Measurements from ENCODE around the gene LDLRAP1. TPM values are rescaled to one million over a fixed set of nuclear protein-coding genes. Genes with fewer than 3 reads are reported as not detected.

LDLRAP1 gene
- total RNA-seq, 2 experiments from 2014 or later = 11.9 to 14.8 TPM

- ChIA-PET CTCF (interaction anchor here (1.0 kb wide), 1 partner anchor 46 kb away, joined by 3 read pairs; no protein-coding TSS in a partner anchor), POLR2A (no interaction called here)
- H3K9me3 Mint-ChIP-seq = no peaks in the 10 kb centered on the region
- peak; percentile 33 for DNase-seq
- intact Hi-C loops (cut with micrococcal nuclease) = no loop called here
- no peak overlapping the region for H3K4me3 Mint-ChIP-seq
- H3K36me3 Mint-ChIP-seq = peaks cover 10% of the 10 kb centered on the region
- H3K27ac Mint-ChIP-seq = no peak overlapping the region
- H3K4me1 Mint-ChIP-seq (ENCODE audit: low read depth) = peaks cover 70% of the 10 kb centered on the region
- H3K27me3 Mint-ChIP-seq = no peaks in the 10 kb centered on the region
Observed at GRCh38 chr1:25566730-25567341, 23.4 kb downstream of the LDLRAP1 start.

DNA sequence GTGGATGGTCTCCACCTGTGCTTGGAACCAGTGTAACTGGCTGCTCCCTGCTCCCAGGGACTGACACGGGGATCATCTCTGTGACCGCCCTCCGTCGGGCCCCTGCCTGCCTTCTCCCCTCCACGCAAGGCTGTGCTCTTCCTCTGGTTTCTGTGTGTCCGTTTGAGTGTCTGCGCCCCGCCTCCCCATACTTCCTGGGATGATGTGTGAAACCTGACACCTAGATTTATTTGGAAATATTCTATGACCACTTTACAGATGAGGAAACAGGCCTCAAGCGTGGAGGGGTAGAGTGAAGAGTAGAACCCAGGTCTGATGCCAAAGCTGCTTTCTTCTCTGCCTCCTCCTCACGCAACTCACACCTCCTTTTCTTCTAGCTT, 24.3 kb downstream of the LDLRAP1 start:
- POLR2A ChIA-PET = no interaction called here
- Mint-ChIP-seq H3K4me3 (no peak overlapping the region), H3K27me3 (no peaks in the 10 kb centered on the region), H3K27ac (no peak overlapping the region), H3K4me1 (ENCODE audit: low read depth) (peaks cover 64% of the 10 kb centered on the region), H3K9me3 (no peaks in the 10 kb centered on the region), H3K36me3 (peaks cover 9% of the 10 kb centered on the region)
- CTCF ChIA-PET = no interaction called here
- no peak for DNase-seq
- intact Hi-C loops (cut with micrococcal nuclease) = no loop called here

- ChIA-PET CTCF (no interaction called here), POLR2A (no interaction called here)
- no peaks in the 10 kb centered on the region for H3K27me3 Mint-ChIP-seq
- peaks cover 5% of the 10 kb centered on the region for H3K36me3 Mint-ChIP-seq
- no peak overlapping the region for H3K27ac Mint-ChIP-seq
- H3K9me3 Mint-ChIP-seq = no peaks in the 10 kb centered on the region
- H3K4me1 Mint-ChIP-seq (ENCODE audit: low read depth) = peaks cover 61% of the 10 kb centered on the region
- intact Hi-C loops (cut with micrococcal nuclease) = no loop called here
- H3K4me3 Mint-ChIP-seq = no peak overlapping the region
- DNase-seq = no peak
Observed at GRCh38 chr1:25568090-25568833, 24.9 kb downstream of the LDLRAP1 start.

GRCh38 chr1:25568834-25569596, 25.6 kb downstream of the LDLRAP1 start:
- DNase-seq = peak; percentile 40
- Mint-ChIP-seq H3K27ac (no peak overlapping the region), H3K4me3 (no peak overlapping the region), H3K27me3 (no peaks in the 10 kb centered on the region), H3K4me1 (ENCODE audit: low read depth) (peaks cover 54% of the 10 kb centered on the region), H3K36me3 (peaks cover 5% of the 10 kb centered on the region), H3K9me3 (no peaks in the 10 kb centered on the region)
- ChIA-PET POLR2A (no interaction called here), CTCF (no interaction called here)
- intact Hi-C loops (cut with micrococcal nuclease) = no loop called here

- Mint-ChIP-seq H3K27me3 (no peaks in the 10 kb centered on the region), H3K4me1 (ENCODE audit: low read depth) (peaks cover 46% of the 10 kb centered on the region), H3K36me3 (peaks cover 5% of the 10 kb centered on the region), H3K4me3 (no peak overlapping the region), H3K9me3 (no peaks in the 10 kb centered on the region), H3K27ac (no peak overlapping the region)
- no peak for DNase-seq
- intact Hi-C loops (cut with micrococcal nuclease) = no loop called here
- ChIA-PET POLR2A (interaction anchor here (0.8 kb wide), 1 partner anchor 9 kb away, joined by 3 read pairs; no protein-coding TSS in a partner anchor), CTCF (interaction anchor here (0.6 to 1.2 kb wide), 3 partner anchors 9 to 50 kb away, joined by 3 read pairs; no protein-coding TSS in a partner anchor)
Observed at GRCh38 chr1:25569597-25570396, 26.4 kb downstream of the LDLRAP1 start.

- peaks cover 36% of the 10 kb centered on the region for H3K4me1 Mint-ChIP-seq (ENCODE audit: low read depth)
- ChIA-PET POLR2A (interaction anchor here (0.8 kb wide), 1 partner anchor 10 kb away, joined by 3 read pairs; no protein-coding TSS in a partner anchor), CTCF (interaction anchor here (0.8 to 1.4 kb wide), 3 partner anchors 8 to 95 kb away, joined by 3 read pairs; no protein-coding TSS in a partner anchor)
- no peak for DNase-seq
- intact Hi-C loops (cut with micrococcal nuclease) = no loop called here
- no peaks in the 10 kb centered on the region for H3K27me3 Mint-ChIP-seq
- H3K36me3 Mint-ChIP-seq = peaks cover 3% of the 10 kb centered on the region
- no peak overlapping the region for H3K4me3 Mint-ChIP-seq
- no peaks in the 10 kb centered on the region for H3K9me3 Mint-ChIP-seq
- H3K27ac Mint-ChIP-seq = no peak overlapping the region
Observed at GRCh38 chr1:25570798-25571521, 27.6 kb downstream of the LDLRAP1 start.

DNA sequence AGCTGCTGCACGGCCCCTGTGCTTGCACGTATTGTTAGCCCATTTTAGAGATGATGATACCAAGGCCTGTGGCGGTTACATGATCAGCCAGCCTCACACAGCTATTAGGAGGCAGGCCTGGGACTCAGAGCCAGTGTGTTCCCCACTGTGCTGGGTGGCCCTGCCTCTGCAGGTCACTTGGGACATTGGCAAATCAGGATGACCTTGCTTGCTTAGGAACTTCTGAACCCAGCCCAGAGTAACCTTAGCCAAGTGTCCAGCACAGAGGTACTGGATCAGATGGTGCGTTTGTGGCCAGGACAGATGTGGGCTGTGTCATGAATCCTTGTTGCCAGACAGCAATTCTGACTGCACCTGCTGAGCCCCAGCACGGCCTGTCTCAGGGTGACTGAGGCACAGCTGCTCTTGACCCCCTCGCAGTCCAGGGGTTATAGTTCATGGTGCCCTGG, 28.1 kb downstream of the LDLRAP1 start:
- no peak overlapping the region for H3K27ac Mint-ChIP-seq
- POLR2A ChIA-PET = interaction anchor here (1.5 kb wide), 1 partner anchor 22 kb away, joined by 4 read pairs; no protein-coding TSS in a partner anchor
- intact Hi-C loops (cut with micrococcal nuclease) = no loop called here

DNA sequence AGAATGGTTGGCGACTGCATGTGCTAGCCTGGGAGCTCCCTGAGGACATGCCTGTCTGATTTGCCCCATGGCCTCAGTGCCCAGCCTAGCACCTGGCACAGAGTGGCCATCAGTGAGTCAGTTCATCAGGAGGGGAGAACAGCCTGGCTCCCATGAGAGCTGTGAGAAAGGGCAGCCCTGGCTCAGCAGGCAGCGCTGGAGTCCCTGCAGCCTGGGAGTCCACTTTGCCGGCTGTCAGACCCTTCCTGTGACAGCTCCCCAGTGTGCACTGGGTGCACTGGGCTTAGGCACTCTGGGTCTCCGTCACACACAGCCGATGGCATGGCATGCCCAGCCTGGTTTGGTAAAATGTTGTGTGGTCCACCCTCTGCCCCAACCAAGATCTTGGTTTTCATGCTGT, 28.7 kb downstream of the LDLRAP1 start:
- intact Hi-C loops (cut with micrococcal nuclease) = no loop called here
- H3K36me3 Mint-ChIP-seq = peaks cover 3% of the 10 kb centered on the region
- H3K27me3 Mint-ChIP-seq = no peaks in the 10 kb centered on the region
- H3K4me3 Mint-ChIP-seq = no peak overlapping the region
- POLR2A ChIA-PET = interaction anchor here (1.5 kb wide), 1 partner anchor 22 kb away, joined by 4 read pairs; no protein-coding TSS in a partner anchor
- H3K4me1 Mint-ChIP-seq (ENCODE audit: low read depth) = peaks cover 28% of the 10 kb centered on the region
- CTCF ChIA-PET = interaction anchor here (0.6 to 2.6 kb wide), 20 partner anchors 9 to 238 kb away, joined by 3 to 23 read pairs (median 5); no protein-coding TSS in a partner anchor
- DNase-seq = no peak
- H3K9me3 Mint-ChIP-seq = no peaks in the 10 kb centered on the region
- no peak overlapping the region for H3K27ac Mint-ChIP-seq

More for the DNA sequence above, 28.1 kb downstream of the LDLRAP1 start:
- Mint-ChIP-seq H3K27me3 (no peaks in the 10 kb centered on the region), H3K9me3 (no peaks in the 10 kb centered on the region), H3K4me1 (ENCODE audit: low read depth) (peaks cover 30% of the 10 kb centered on the region), H3K4me3 (no peak overlapping the region), H3K36me3 (peaks cover 3% of the 10 kb centered on the region)
- no peak for DNase-seq
- CTCF ChIA-PET = interaction anchor here (1.1 to 2.6 kb wide), 6 partner anchors 15 to 96 kb away, joined by 3 to 23 read pairs (median 4); no protein-coding TSS in a partner anchor

DNA sequence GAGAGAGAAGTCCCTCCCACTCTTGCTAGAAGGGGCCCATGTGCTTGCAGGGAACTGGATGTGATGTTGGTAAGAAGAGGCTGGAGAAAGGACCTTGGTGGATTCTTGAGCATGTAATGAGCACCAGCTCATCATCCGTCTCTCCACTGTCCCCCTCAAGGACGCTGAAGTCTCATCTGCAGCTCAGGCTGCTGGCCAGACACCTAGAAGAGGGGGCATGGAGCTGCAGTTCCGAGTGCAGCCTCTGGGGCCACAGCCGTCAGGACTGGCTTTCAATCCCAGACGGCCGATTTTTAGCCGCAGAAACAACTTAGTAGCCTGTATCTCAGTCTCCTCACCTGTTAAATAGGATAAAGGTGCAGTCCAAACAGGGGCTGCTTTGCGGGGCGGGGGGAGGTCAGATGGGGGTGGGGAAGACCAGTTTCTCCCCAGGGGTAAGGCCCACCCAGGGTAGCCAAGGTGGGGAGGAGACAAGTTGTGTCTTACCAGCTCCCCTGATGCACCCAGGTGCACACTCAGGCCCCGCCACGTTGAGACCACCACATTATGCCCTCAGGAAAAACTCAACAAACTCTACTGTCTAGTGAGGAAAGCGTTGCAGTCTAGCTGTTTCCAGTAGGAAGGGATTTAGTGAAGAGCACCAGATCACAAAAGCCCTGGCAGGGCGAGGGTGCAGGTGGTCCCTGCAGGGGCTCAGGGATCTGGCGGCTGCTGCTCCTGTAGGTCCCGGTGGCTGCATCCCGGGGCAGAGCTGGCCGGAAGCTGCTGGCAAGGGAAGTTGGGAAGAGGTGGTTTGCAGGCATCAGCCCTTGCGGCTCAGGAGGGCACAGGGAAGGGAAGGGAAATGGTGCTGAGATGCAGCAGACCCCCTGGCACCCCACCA, 29.5 kb downstream of the LDLRAP1 start:
- peaks cover 23% of the 10 kb centered on the region for H3K4me1 Mint-ChIP-seq (ENCODE audit: low read depth)
- no peak overlapping the region for H3K27ac Mint-ChIP-seq
- CTCF ChIA-PET = interaction anchor here (0.6 to 2.6 kb wide), 22 partner anchors 9 to 237 kb away, joined by 3 to 23 read pairs (median 4); no protein-coding TSS in a partner anchor
- H3K9me3 Mint-ChIP-seq = no peaks in the 10 kb centered on the region
- peak; percentile 66 for DNase-seq
- POLR2A ChIA-PET = interaction anchor here (0.6 to 1.5 kb wide), 2 partner anchors 23 to 212 kb away, joined by 3 to 4 read pairs; no protein-coding TSS in a partner anchor
- intact Hi-C loops (cut with micrococcal nuclease) = no loop called here
- H3K36me3 Mint-ChIP-seq = no peaks in the 10 kb centered on the region
- no peaks in the 10 kb centered on the region for H3K27me3 Mint-ChIP-seq
- no peak overlapping the region for H3K4me3 Mint-ChIP-seq

DNA sequence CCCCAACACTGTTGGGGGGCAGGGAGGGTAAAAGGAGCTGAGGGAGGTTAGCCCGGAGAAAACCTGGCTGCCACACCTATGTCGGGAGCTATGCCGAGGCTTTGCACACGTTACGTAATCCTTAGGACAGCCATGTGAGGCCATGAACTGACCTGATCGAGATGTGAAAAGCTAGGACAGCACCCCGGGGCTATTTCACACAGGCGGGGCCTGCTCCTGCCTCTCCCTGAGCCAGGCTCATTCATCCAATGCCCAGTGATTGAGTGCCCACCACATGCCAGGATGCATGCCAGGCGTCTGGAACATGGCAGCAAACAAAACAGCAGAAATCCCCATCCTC, 30.2 kb downstream of the LDLRAP1 start:
- ChIA-PET POLR2A (no interaction called here), CTCF (interaction anchor here (0.6 to 2.6 kb wide), 12 partner anchors 9 to 237 kb away, joined by 3 to 23 read pairs (median 8); no protein-coding TSS in a partner anchor)
- no peak overlapping the region for H3K4me3 Mint-ChIP-seq
- no peaks in the 10 kb centered on the region for H3K9me3 Mint-ChIP-seq
- H3K4me1 Mint-ChIP-seq (ENCODE audit: low read depth) = peaks cover 18% of the 10 kb centered on the region
- intact Hi-C loops (cut with micrococcal nuclease) = no loop called here
- H3K36me3 Mint-ChIP-seq = no peaks in the 10 kb centered on the region
- H3K27ac Mint-ChIP-seq = no peak overlapping the region
- DNase-seq = no peak
- H3K27me3 Mint-ChIP-seq = no peaks in the 10 kb centered on the region

Data from activated CD4-positive, alpha-beta memory T cell treated with anti-CD3 and anti-CD28 coated beads for 36 hours (primary cell).